IMR-90 (cell line): ENCODE data around the gene DEPDC1. TPM values are rescaled to one million over a fixed set of nuclear protein-coding genes. Genes with fewer than 3 reads are reported as not detected.

Source experiments
- ATAC-seq: fragments of 200-7000 bp; cut with Tn5 transposase; 2 replicates; pipeline ENCODE4 v1.9.1; 2020; ENCODE audit warnings: low read depth, mild to moderate bottlenecking, moderate library complexity
- BruUV-seq: library from RNA; stranded (reverse); fragments of 400-500 nt; replicated peaks from 2 replicates; lab custom pipeline; 2021; lab: Mats Ljungman, UMichigan
- CTCF ChIA-PET: fragments of 300-600 bp; formaldehyde crosslinking; extraction: SDS; loops from one replicate; lab custom pipeline; 2021; ENCODE audit warnings: antibody characterized with exemption; lab: Yijun Ruan, JAX
- POLR2A ChIA-PET: fragments of 300-600 bp; sonication (Branson Sonifier 250); formaldehyde crosslinking; loops from one replicate; lab custom pipeline; 2022; ENCODE audit warnings: antibody characterized with exemption; ENCODE audit not compliant: unreplicated experiment; lab: Charles Lee
- DNase-seq: peaks from one replicate; pipeline ENCODE4 v3.0.0; 2013
- H2AFZ ChIP-seq: replicated peaks from 2 replicates; pipeline ENCODE3; 2013; ENCODE audit warnings: low read length, mild to moderate bottlenecking; ENCODE audit not compliant: poor library complexity
- H2AK5ac ChIP-seq: 2 replicates; pipeline ENCODE4 v1.6.1; 2013; ENCODE audit warnings: low read depth, low read length, inconsistent platforms
- H2AK9ac ChIP-seq: replicated peaks from 2 replicates; pipeline ENCODE3; 2013; ENCODE audit warnings: mild to moderate bottlenecking, low read depth, low read length, moderate library complexity; ENCODE audit not compliant: poor library complexity
- H2BK120ac ChIP-seq: 2 replicates; pipeline ENCODE4 v1.6.1; 2013; ENCODE audit warnings: low read depth, low read length, inconsistent platforms
- H2BK15ac ChIP-seq: 3 replicates; pipeline ENCODE4 v1.6.1; 2013; ENCODE audit warnings: low read depth, low read length, inconsistent platforms
- H2BK20ac ChIP-seq: 2 replicates; pipeline ENCODE4 v1.6.1; 2013; ENCODE audit warnings: low read depth, mild to moderate bottlenecking, inconsistent platforms, low read length, moderate library complexity
- H2BK5ac ChIP-seq: 2 replicates; pipeline ENCODE4 v1.6.1; 2013; ENCODE audit warnings: mild to moderate bottlenecking, low read depth, low read length, inconsistent platforms; ENCODE audit not compliant: poor library complexity, severe bottlenecking
- H3K14ac ChIP-seq: replicated peaks from 2 replicates; pipeline ENCODE4 v1.6.1; 2013; ENCODE audit warnings: low read depth, low read length, inconsistent platforms
- H3K18ac ChIP-seq: 2 replicates; pipeline ENCODE4 v1.6.1; 2013; ENCODE audit warnings: low read depth, low read length, control low read depth
- H3K23ac ChIP-seq: 2 replicates; pipeline ENCODE4 v1.6.1; 2013; ENCODE audit warnings: low read depth, low read length, inconsistent platforms
- H3K27ac ChIP-seq: 2 replicates; pipeline ENCODE4 v1.5.1; 2013; ENCODE audit warnings: mild to moderate bottlenecking, control low read depth, low read length; ENCODE audit not compliant: insufficient read depth
- H3K27me3 ChIP-seq: 2 replicates; pipeline ENCODE4 v1.6.1; 2013; ENCODE audit warnings: low read length; ENCODE audit not compliant: control insufficient read depth, insufficient read depth
- H3K36me3 ChIP-seq: 2 replicates; pipeline ENCODE4 v1.6.1; 2013; ENCODE audit warnings: low read length, mixed read lengths; ENCODE audit not compliant: control insufficient read depth, insufficient read depth
- H3K4ac ChIP-seq: 2 replicates; pipeline ENCODE4 v1.6.1; 2013; ENCODE audit warnings: low read depth, low read length, inconsistent platforms
- H3K4me1 ChIP-seq: 2 replicates; pipeline ENCODE4 v1.6.1; 2013; ENCODE audit warnings: low read length, mixed read lengths; ENCODE audit not compliant: control insufficient read depth, insufficient read depth
- H3K4me2 ChIP-seq: 2 replicates; pipeline ENCODE4 v1.6.1; 2013; ENCODE audit warnings: low read depth, mild to moderate bottlenecking, control low read depth, low read length, moderate library complexity
- H3K4me3 ChIP-seq: 2 replicates; pipeline ENCODE4 v1.5.1; 2013; ENCODE audit warnings: low read depth, mild to moderate bottlenecking, control low read depth, low read length, moderate library complexity; ENCODE audit not compliant: insufficient read depth
- H3K56ac ChIP-seq: 2 replicates; pipeline ENCODE4 v1.6.1; 2013; ENCODE audit warnings: low read length, inconsistent platforms; ENCODE audit not compliant: insufficient read depth; ENCODE audit errors: extremely low read depth
- H3K79me1 ChIP-seq, 2 experiments: 2 replicates each; pipeline ENCODE4 v1.6.1; 2013; ENCODE audit warnings: low read length in 2 of 2, inconsistent platforms in 1 of 2, low read depth in 1 of 2
- H3K9ac ChIP-seq: 2 replicates; pipeline ENCODE4 v1.6.1; 2013; ENCODE audit warnings: low read depth, low read length, control low read depth
- H3K9me1 ChIP-seq: 2 replicates; pipeline ENCODE4 v1.6.1; 2013; ENCODE audit warnings: low read length, inconsistent platforms; ENCODE audit not compliant: insufficient read depth
- H3K9me3 ChIP-seq: 2 replicates; pipeline ENCODE4 v1.6.1; 2013; ENCODE audit warnings: low read length; ENCODE audit not compliant: control insufficient read depth, insufficient read depth
- H4K20me1 ChIP-seq: 2 replicates; pipeline ENCODE4 v1.6.1; 2013; ENCODE audit warnings: low read length, inconsistent platforms; ENCODE audit not compliant: insufficient read depth
- H4K5ac ChIP-seq: 2 replicates; pipeline ENCODE4 v1.6.1; 2013; ENCODE audit warnings: mild to moderate bottlenecking, low read depth, low read length, control low read depth
- H4K8ac ChIP-seq, 2 experiments: 2 replicates each; pipeline ENCODE4 v1.6.1; 2013; ENCODE audit warnings: low read depth in 2 of 2, low read length in 2 of 2, control low read depth in 1 of 2, inconsistent platforms in 1 of 2
- H4K91ac ChIP-seq: 2 replicates; pipeline ENCODE4 v1.6.1; 2013; ENCODE audit warnings: low read depth, low read length, inconsistent platforms; ENCODE audit not compliant: insufficient read depth
- BHLHE40 ChIP-seq: fragments of 150-350 bp; IDR thresholded peaks from 2 replicates; pipeline ENCODE4 v1.6.1; 2016; ENCODE audit warnings: mild to moderate bottlenecking, low read depth, low read length
- CEBPB ChIP-seq: IDR thresholded peaks from 2 replicates; pipeline ENCODE4 v1.6.1; 2012; ENCODE audit warnings: low read depth, low read length, improper control_type of control experiment
- CHD1 ChIP-seq: IDR thresholded peaks from 2 replicates; pipeline ENCODE4 v1.6.1; 2012; ENCODE audit warnings: low read depth, low read length, improper control_type of control experiment
- FOS ChIP-seq: fragments of 150-350 bp; IDR thresholded peaks from 2 replicates; pipeline ENCODE4 v1.6.1; 2016; ENCODE audit warnings: low read depth, low read length
- MAFK ChIP-seq: IDR thresholded peaks from 2 replicates; pipeline ENCODE4 v1.6.1; 2012; ENCODE audit warnings: low read depth, low read length, improper control_type of control experiment
- MAZ ChIP-seq: IDR thresholded peaks from 2 replicates; pipeline ENCODE4 v1.6.1; 2012; ENCODE audit warnings: low read depth, mild to moderate bottlenecking, low read length, improper control_type of control experiment, moderate library complexity, borderline replicate concordance
- MXI1 ChIP-seq: IDR thresholded peaks from 2 replicates; pipeline ENCODE4 v1.6.1; 2012; ENCODE audit warnings: low read depth, mild to moderate bottlenecking, low read length, moderate library complexity, borderline replicate concordance
- NFE2L2 ChIP-seq: fragments of 150-350 bp; IDR thresholded peaks from 2 replicates; pipeline ENCODE4 v1.6.1; 2016; ENCODE audit warnings: low read depth, mild to moderate bottlenecking, low read length
- POLR2A ChIP-seq: IDR thresholded peaks from 2 replicates; pipeline ENCODE4 v1.6.1; 2012; ENCODE audit warnings: mild to moderate bottlenecking, low read depth, low read length
- RAD21 ChIP-seq: IDR thresholded peaks from 2 replicates; pipeline ENCODE4 v1.6.1; 2012; ENCODE audit warnings: low read length, improper control_type of control experiment
- RCOR1 ChIP-seq: IDR thresholded peaks from 2 replicates; pipeline ENCODE4 v1.6.1; 2012; ENCODE audit warnings: mild to moderate bottlenecking, low read length, improper control_type of control experiment; ENCODE audit not compliant: insufficient replicate concordance
- RFX5 ChIP-seq: IDR thresholded peaks from 2 replicates; pipeline ENCODE4 v1.8.0; 2012; ENCODE audit warnings: low read depth, mild to moderate bottlenecking, low read length, moderate library complexity
- SMC3 ChIP-seq: fragments of 150-350 bp; IDR thresholded peaks from 2 replicates; pipeline ENCODE4 v1.6.1; 2016; ENCODE audit warnings: low read depth, mild to moderate bottlenecking, antibody characterized with exemption, low read length, moderate library complexity
- dilution Hi-C: fragments of 300-500 bp; cut with HindIII; formaldehyde crosslinking; loops from one replicate; pipeline ENCODE4 v1.14.3; 2018; ENCODE audit warnings: low sequenced_read_pairs; ENCODE audit not compliant: unreplicated experiment
- in situ Hi-C: fragments of 300-500 bp; cut with MboI; formaldehyde crosslinking; loops from 3 replicates; pipeline ENCODE4 v1.14.3; 2019; ENCODE audit warnings: low sequenced_read_pairs, inconsistent platforms, mixed read lengths
- intact Hi-C: fragments of 100-400 bp; cut with micrococcal nuclease; formaldehyde crosslinking; loops from 2 replicates; pipeline ENCODE4 v1.10.0; 2022
- polyA plus RNA-seq, 3 experiments: library from polyadenylated mRNA; depleted of rRNA; stranded (reverse); fragments of >200 nt; gene quantifications; 2 replicates each; pipeline ENCODE4 v1.2.3, GENCODE V29; 2012; ENCODE audit warnings: low replicate concordance in 1 of 3
- total RNA-seq: library from RNA; depleted of rRNA; stranded (reverse); fragments of >200 nt; gene quantifications from 2 replicates; pipeline ENCODE4 v1.2.3, GENCODE V29; 2012
- TF ChIP-seq, protein P1 (sequence below): fragments of 150-350 bp; IDR thresholded peaks from 2 replicates; pipeline ENCODE4 v1.6.1; 2016; ENCODE audit warnings: low read depth, mild to moderate bottlenecking, low read length, moderate library complexity, borderline replicate concordance
- TF ChIP-seq, protein P2 (sequence below): conservative IDR thresholded peaks from 2 replicates; pipeline ENCODE4 v1.5.1; 2012; ENCODE audit warnings: mild to moderate bottlenecking, low read depth, low read length, improper control_type of control experiment
- TF ChIP-seq, protein P3 (sequence below): fragments of 150-350 bp; IDR thresholded peaks from 2 replicates; pipeline ENCODE4 v1.6.1; 2017; ENCODE audit warnings: mild to moderate bottlenecking, antibody characterized with exemption, low read length, low read depth

Gene DEPDC1
- total and polyA plus RNA-seq, 2 of the 4 experiments (the other 2 are of a cell fraction) = 7.4 to 14.7 TPM

DNA sequence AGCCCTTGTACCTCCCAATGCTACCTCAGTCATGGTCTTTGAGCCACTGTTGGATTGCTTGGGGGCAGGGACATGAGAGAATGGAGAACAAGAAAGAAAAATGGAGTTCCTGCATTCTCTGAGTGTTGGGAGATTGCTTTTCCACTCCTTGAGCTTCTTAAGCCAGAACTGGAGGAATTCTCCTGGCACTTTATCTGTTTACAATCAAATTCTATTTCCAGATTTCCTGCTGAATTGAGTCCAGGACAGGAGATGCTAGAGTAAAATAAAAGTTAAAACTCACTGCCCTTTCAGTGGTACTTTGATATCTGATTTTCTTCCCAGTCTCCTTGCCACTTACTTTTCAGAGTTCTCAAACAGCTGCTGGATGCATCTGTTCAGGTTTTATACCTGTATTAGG is 24.4 kb upstream of the DEPDC1 start:
- POLR2A ChIA-PET = no interaction called here

More for the DNA sequence above, 24.4 kb upstream of the DEPDC1 start:
- Histone ChIP-seq H3K4ac (no peak overlapping the region), H3K4me3 (no peak overlapping the region), H4K8ac (no peak overlapping the region), H2AK9ac (no peak overlapping the region), H2BK15ac (no peak overlapping the region), H3K4me2 (no peak overlapping the region), H3K79me1 (no peaks in the 10 kb centered on the region), H4K91ac (no peak overlapping the region), H3K23ac (no peak overlapping the region), H3K14ac (no peak overlapping the region), H3K4me1 (no peaks in the 10 kb centered on the region), H3K18ac (no peak overlapping the region), H3K27me3 (no peaks in the 10 kb centered on the region), H2BK20ac (no peak overlapping the region), H2AFZ (no peak overlapping the region), H3K56ac (no peak overlapping the region), H2BK5ac (no peak overlapping the region), H2BK120ac (no peak overlapping the region), H3K36me3 (no peaks in the 10 kb centered on the region), H3K27ac (no peak overlapping the region), H4K5ac (no peak overlapping the region), H3K9me1 (no peaks in the 10 kb centered on the region), H3K9ac (no peak overlapping the region), H2AK5ac (no peak overlapping the region), H3K9me3 (no peaks in the 10 kb centered on the region), H4K20me1 (no peaks in the 10 kb centered on the region)
- CTCF ChIA-PET = interaction anchor here (0.5 kb wide), 1 partner anchor 1099 kb away, joined by 3 read pairs; no protein-coding TSS in a partner anchor
- ATAC-seq = no peak
- in situ Hi-C loops (no loop called here), dilution Hi-C loops (no loop called here), intact Hi-C loops (no loop called here)
- TF ChIP-seq MAFK = no peak
- no peak for TF ChIP-seq BHLHE40
- TF ChIP-seq CHD1 = no peak
- TF ChIP-seq RAD21 = no peak
- no peak for TF ChIP-seq SMC3
- TF ChIP-seq, protein P1, sequence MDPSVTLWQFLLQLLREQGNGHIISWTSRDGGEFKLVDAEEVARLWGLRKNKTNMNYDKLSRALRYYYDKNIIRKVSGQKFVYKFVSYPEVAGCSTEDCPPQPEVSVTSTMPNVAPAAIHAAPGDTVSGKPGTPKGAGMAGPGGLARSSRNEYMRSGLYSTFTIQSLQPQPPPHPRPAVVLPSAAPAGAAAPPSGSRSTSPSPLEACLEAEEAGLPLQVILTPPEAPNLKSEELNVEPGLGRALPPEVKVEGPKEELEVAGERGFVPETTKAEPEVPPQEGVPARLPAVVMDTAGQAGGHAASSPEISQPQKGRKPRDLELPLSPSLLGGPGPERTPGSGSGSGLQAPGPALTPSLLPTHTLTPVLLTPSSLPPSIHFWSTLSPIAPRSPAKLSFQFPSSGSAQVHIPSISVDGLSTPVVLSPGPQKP = no peak
- TF ChIP-seq, protein P2, sequence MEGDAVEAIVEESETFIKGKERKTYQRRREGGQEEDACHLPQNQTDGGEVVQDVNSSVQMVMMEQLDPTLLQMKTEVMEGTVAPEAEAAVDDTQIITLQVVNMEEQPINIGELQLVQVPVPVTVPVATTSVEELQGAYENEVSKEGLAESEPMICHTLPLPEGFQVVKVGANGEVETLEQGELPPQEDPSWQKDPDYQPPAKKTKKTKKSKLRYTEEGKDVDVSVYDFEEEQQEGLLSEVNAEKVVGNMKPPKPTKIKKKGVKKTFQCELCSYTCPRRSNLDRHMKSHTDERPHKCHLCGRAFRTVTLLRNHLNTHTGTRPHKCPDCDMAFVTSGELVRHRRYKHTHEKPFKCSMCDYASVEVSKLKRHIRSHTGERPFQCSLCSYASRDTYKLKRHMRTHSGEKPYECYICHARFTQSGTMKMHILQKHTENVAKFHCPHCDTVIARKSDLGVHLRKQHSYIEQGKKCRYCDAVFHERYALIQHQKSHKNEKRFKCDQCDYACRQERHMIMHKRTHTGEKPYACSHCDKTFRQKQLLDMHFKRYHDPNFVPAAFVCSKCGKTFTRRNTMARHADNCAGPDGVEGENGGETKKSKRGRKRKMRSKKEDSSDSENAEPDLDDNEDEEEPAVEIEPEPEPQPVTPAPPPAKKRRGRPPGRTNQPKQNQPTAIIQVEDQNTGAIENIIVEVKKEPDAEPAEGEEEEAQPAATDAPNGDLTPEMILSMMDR = no peak
- no peak for TF ChIP-seq MAZ
- TF ChIP-seq, protein P3, sequence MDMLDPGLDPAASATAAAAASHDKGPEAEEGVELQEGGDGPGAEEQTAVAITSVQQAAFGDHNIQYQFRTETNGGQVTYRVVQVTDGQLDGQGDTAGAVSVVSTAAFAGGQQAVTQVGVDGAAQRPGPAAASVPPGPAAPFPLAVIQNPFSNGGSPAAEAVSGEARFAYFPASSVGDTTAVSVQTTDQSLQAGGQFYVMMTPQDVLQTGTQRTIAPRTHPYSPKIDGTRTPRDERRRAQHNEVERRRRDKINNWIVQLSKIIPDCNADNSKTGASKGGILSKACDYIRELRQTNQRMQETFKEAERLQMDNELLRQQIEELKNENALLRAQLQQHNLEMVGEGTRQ = no peak
- TF ChIP-seq CEBPB = no peak
- TF ChIP-seq MXI1 = no peak
- TF ChIP-seq RCOR1 = no peak
- TF ChIP-seq RFX5 = no peak
- no peak for TF ChIP-seq FOS
- TF ChIP-seq NFE2L2 = no peak
- TF ChIP-seq POLR2A = no peak
- BruUV-seq = no TSS peak
- no peak for DNase-seq
